A549 (cell line): Measurements from ENCODE around the gene FAM107B. TPM values are rescaled to one million over a fixed set of nuclear protein-coding genes. Genes with fewer than 3 reads are reported as not detected.
A peak's percentile ranks its signal among the peaks of the same experiment; 100 is the strongest.

ENCODE experiments used
- ATAC-seq, 2 experiments: fragments of 200-7000 bp in 1 of 2; fragments of >200 bp in 1 of 2; cut with Nextera tagmentation in 1 of 2; cut with Tn5 transposase in 1 of 2; 3 replicates each; pipeline versions ENCODE4 v1.8.0 to v1.9.1; 2018 to 2020; ENCODE audit warnings: mild to moderate bottlenecking in 1 of 2, moderate library complexity in 1 of 2
- CTCF ChIA-PET: fragments of 300-600 bp; sonication (Branson Sonifier 250); formaldehyde crosslinking; extraction: SDS; loops from one replicate; lab custom pipeline; 2021; ENCODE audit warnings: antibody characterized with exemption, inconsistent platforms; lab: Yijun Ruan, JAX
- POLR2A ChIA-PET: fragments of 350-600 bp; formaldehyde crosslinking; extraction: SDS; loops from one replicate; lab custom pipeline; 2021; ENCODE audit warnings: antibody characterized with exemption, inconsistent platforms; lab: Yijun Ruan, JAX
- DNase-seq, 2 experiments: peaks; one replicate each; pipeline versions ENCODE4 v3.0.0 to v3.0.0-alpha.2; 2011 to 2016; ENCODE audit warnings: low read depth in 1 of 2, low spot score in 1 of 2
- FAIRE-seq: peaks from 2 replicates; lab custom pipeline; 2011; peaks lifted over from hg19 to GRCh38; lab: Jason Lieb, UNC
- H3K27ac ChIP-seq, 2 experiments: fragments of >200 bp; sonication (Bioruptor Twin); formaldehyde crosslinking; 3 replicates each; pipeline ENCODE4 v1.5.1; 2016 to 2017
- H3K4me1 ChIP-seq: fragments of >200 bp; sonication (Bioruptor Twin); formaldehyde crosslinking; 3 replicates; pipeline ENCODE4 v1.6.1; 2016
- H3K4me2 ChIP-seq: fragments of >200 bp; sonication (Bioruptor Twin); formaldehyde crosslinking; 3 replicates; pipeline ENCODE4 v1.6.1; 2016
- H3K4me3 ChIP-seq: fragments of >200 bp; sonication (Bioruptor Twin); formaldehyde crosslinking; 3 replicates; pipeline ENCODE4 v1.5.1; 2016
- H3K9me3 ChIP-seq: fragments of >200 bp; sonication (Bioruptor Twin); formaldehyde crosslinking; 3 replicates; pipeline ENCODE4 v1.6.1; 2016
- CEBPB ChIP-seq, 2 experiments: fragments of >200 bp in 1 of 2; sonication (Bioruptor Twin) in 1 of 2; formaldehyde crosslinking in 1 of 2; IDR thresholded peaks; 2 replicates each; pipeline ENCODE4 v1.6.1; 2012 to 2016
- ELK1 ChIP-seq: fragments of 150-350 bp; IDR thresholded peaks from 2 replicates; pipeline ENCODE4 v1.6.1; 2014; ENCODE audit warnings: low read depth, mild to moderate bottlenecking, low read length
- HOXA7 ChIP-seq: fragments of 250-450 bp; sonication (Bioruptor Pico); IDR thresholded peaks from 2 replicates; pipeline ENCODE4 v1.5.0; 2020; ENCODE audit warnings: mild to moderate bottlenecking, moderate library complexity
- HOXB13 ChIP-seq: fragments of 250-450 bp; sonication (Bioruptor Pico); IDR thresholded peaks from 2 replicates; pipeline ENCODE4 v1.5.0; 2020; ENCODE audit warnings: low read depth, mild to moderate bottlenecking, moderate library complexity
- KDM5A ChIP-seq: fragments of 200-600 bp; sonication (generic); IDR thresholded peaks from 2 replicates; pipeline ENCODE4 v1.6.1; 2016; ENCODE audit warnings: antibody characterized with exemption, mild to moderate bottlenecking
- MAFK ChIP-seq: fragments of 450-650 bp; IDR thresholded peaks from 2 replicates; pipeline ENCODE4 v1.6.1; 2014; ENCODE audit not compliant: partially characterized antibody
- MAX ChIP-seq: IDR thresholded peaks from 2 replicates; pipeline ENCODE4 v1.6.1; 2012
- MYC ChIP-seq: IDR thresholded peaks from 2 replicates; pipeline ENCODE4 v1.6.1; 2012; ENCODE audit warnings: mild to moderate bottlenecking, inconsistent platforms, low read length, improper control_type of control experiment, borderline replicate concordance
- NFE2L2 ChIP-seq: fragments of 150-350 bp; conservative IDR thresholded peaks from 2 replicates; pipeline ENCODE4 v1.6.1; 2014; ENCODE audit warnings: low read length
- NPAS2 ChIP-seq: fragments of 250-450 bp; sonication (Bioruptor Pico); IDR thresholded peaks from 2 replicates; pipeline ENCODE4 v1.8.0; 2022; ENCODE audit warnings: mild to moderate bottlenecking, moderate library complexity, borderline replicate concordance
- PHF8 ChIP-seq: fragments of 200-600 bp; sonication (generic); IDR thresholded peaks from 2 replicates; pipeline ENCODE4 v1.6.1; 2016; ENCODE audit warnings: low read depth, mild to moderate bottlenecking, antibody characterized with exemption, moderate library complexity, borderline replicate concordance
- RARB ChIP-seq: fragments of 250-450 bp; sonication (Bioruptor Pico); IDR thresholded peaks from 2 replicates; pipeline ENCODE4 v1.8.0; 2021; ENCODE audit warnings: mild to moderate bottlenecking, moderate library complexity
- RCOR1 ChIP-seq: fragments of 150-350 bp; IDR thresholded peaks from 2 replicates; pipeline ENCODE4 v1.6.1; 2014; ENCODE audit warnings: antibody characterized with exemption, low read length, low read depth
- REST ChIP-seq: fragments of 200-600 bp; sonication (generic); IDR thresholded peaks from 2 replicates; pipeline ENCODE4 v1.6.1; 2016; ENCODE audit warnings: antibody characterized with exemption, mild to moderate bottlenecking, moderate library complexity
- TP53 ChIP-seq: fragments of 250-450 bp; sonication (Bioruptor Pico); IDR thresholded peaks from 2 replicates; pipeline ENCODE4 v1.5.0; 2021; ENCODE audit warnings: mild to moderate bottlenecking, moderate library complexity
- USF2 ChIP-seq: fragments of 450-650 bp; IDR thresholded peaks from 2 replicates; pipeline ENCODE4 v1.6.1; 2014; ENCODE audit warnings: antibody characterized with exemption
- ZFP36 ChIP-seq: fragments of 450-650 bp; IDR thresholded peaks from 2 replicates; pipeline ENCODE4 v1.6.1; 2014; ENCODE audit warnings: borderline replicate concordance; ENCODE audit not compliant: partially characterized antibody
- WGBS: methylation state at CpG from one replicate; pipeline ENCODE4 v1.1.6; 2017; ENCODE audit errors: missing lambda C conversion rate; 5-methylcytosine and 5-hydroxymethylcytosine counted together
- polyA plus RNA-seq, 4 experiments: library from polyadenylated mRNA; depleted of rRNA in 3 of 4; stranded (reverse); fragments of >200 nt; fragmentation: RNase III in 1 of 4; extraction: RNeasy Plus Mini Kit Qiagen cat#74134 plus additional on column Dnase treatment in 1 of 4; gene quantifications; 2 replicates in 3 of 4; 3 replicates in 1 of 4; pipeline ENCODE4 v1.2.3, GENCODE V29; 2011 to 2017
- TF ChIP-seq, protein P1 (sequence below): fragments of >200 bp; sonication (Bioruptor Twin); formaldehyde crosslinking; IDR thresholded peaks from 2 replicates; pipeline ENCODE4 v1.6.1; 2016
- TF ChIP-seq, protein P2 (sequence below): fragments of 250-450 bp; sonication (Bioruptor Pico); IDR thresholded peaks from 2 replicates; pipeline ENCODE4 v1.5.0; 2021; ENCODE audit warnings: mild to moderate bottlenecking, moderate library complexity, borderline replicate concordance
- TF ChIP-seq, protein P3 (sequence below): fragments of >200 bp; sonication (Bioruptor Twin); formaldehyde crosslinking; IDR thresholded peaks from 3 replicates; pipeline ENCODE4 v1.5.1; 2016

The FAM107B gene
- polyA plus RNA-seq, 2 of the 4 experiments (the other 2 are of a cell fraction), result 99.9 to 173 TPM

- POLR2A ChIA-PET, result no interaction called here
- no peak for ATAC-seq
- CTCF ChIA-PET, result interaction anchor here (1.2 kb wide), 1 partner anchor 26 kb away, joined by 3 read pairs; no protein-coding TSS in a partner anchor
- DNase-seq, result no peak
- Histone ChIP-seq H3K4me1 (peaks cover 76% of the 10 kb centered on the region), H3K9me3 (no peaks in the 10 kb centered on the region), H3K27ac (peak overlapping the region; percentile 4 to 36; a peak in 3 of 6 replicates), H3K4me2 (peak overlapping the region; percentile 46; the same call in 2 of the 3 replicates), H3K4me3 (no peak overlapping the region)
- no peak for TF ChIP-seq RCOR1
- peak; percentile 84 for TF ChIP-seq MAFK
- 89% methylated on average over 4 of the region's 4 CpGs for WGBS
- FAIRE-seq, result no peak
Observed at GRCh38 chr10:14563359-14563940, 211.2 kb downstream of the FAM107B start.

- Histone ChIP-seq H3K27ac (peak overlapping the region in 1 of 2 experiments; percentile 21; a peak in 3 of 6 replicates), H3K9me3 (no peaks in the 10 kb centered on the region), H3K4me2 (peak overlapping the region; percentile 46; the same call in 2 of the 3 replicates), H3K4me1 (peaks cover 81% of the 10 kb centered on the region), H3K4me3 (no peak overlapping the region)
- DNase-seq, result no peak
- FAIRE-seq, result no peak
- ChIA-PET CTCF (interaction anchor here (0.6 to 1.3 kb wide), 3 partner anchors 26 to 260 kb away, joined by 3 to 4 read pairs (median 4); no protein-coding TSS in a partner anchor), POLR2A (no interaction called here)
- no peak for ATAC-seq
- WGBS, result 87% methylated on average over 3 of the region's 3 CpGs
- TF ChIP-seq USF2, result no peak
- no peak for TF ChIP-seq REST
- no peak for TF ChIP-seq HOXA7 (CRISPR knock-in tag)
- no peak for TF ChIP-seq CEBPB (IDR thresholded peaks at IDR 0.05)
- no peak for TF ChIP-seq HOXB13
- no peak for TF ChIP-seq MYC
- TF ChIP-seq NPAS2 (CRISPR knock-in tag), result no peak
- TF ChIP-seq ELK1, result no peak
- no peak for TF ChIP-seq PHF8
- TF ChIP-seq ZFP36, result no peak
- TF ChIP-seq, protein P1, sequence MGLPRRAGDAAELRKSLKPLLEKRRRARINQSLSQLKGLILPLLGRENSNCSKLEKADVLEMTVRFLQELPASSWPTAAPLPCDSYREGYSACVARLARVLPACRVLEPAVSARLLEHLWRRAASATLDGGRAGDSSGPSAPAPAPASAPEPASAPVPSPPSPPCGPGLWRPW, result no peak
- no peak for TF ChIP-seq TP53
- TF ChIP-seq KDM5A, result no peak
- TF ChIP-seq RARB (CRISPR knock-in tag), result no peak
- TF ChIP-seq, protein P2, sequence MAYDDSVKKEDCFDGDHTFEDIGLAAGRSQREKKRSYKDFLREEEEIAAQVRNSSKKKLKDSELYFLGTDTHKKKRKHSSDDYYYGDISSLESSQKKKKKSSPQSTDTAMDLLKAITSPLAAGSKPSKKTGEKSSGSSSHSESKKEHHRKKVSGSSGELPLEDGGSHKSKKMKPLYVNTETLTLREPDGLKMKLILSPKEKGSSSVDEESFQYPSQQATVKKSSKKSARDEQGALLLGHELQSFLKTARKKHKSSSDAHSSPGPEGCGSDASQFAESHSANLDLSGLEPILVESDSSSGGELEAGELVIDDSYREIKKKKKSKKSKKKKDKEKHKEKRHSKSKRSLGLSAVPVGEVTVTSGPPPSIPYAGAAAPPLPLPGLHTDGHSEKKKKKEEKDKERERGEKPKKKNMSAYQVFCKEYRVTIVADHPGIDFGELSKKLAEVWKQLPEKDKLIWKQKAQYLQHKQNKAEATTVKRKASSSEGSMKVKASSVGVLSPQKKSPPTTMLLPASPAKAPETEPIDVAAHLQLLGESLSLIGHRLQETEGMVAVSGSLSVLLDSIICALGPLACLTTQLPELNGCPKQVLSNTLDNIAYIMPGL (CRISPR knock-in tag), result no peak
- no peak for TF ChIP-seq NFE2L2
- TF ChIP-seq MAFK, result no peak
- TF ChIP-seq MAX, result no peak
- TF ChIP-seq, protein P3, sequence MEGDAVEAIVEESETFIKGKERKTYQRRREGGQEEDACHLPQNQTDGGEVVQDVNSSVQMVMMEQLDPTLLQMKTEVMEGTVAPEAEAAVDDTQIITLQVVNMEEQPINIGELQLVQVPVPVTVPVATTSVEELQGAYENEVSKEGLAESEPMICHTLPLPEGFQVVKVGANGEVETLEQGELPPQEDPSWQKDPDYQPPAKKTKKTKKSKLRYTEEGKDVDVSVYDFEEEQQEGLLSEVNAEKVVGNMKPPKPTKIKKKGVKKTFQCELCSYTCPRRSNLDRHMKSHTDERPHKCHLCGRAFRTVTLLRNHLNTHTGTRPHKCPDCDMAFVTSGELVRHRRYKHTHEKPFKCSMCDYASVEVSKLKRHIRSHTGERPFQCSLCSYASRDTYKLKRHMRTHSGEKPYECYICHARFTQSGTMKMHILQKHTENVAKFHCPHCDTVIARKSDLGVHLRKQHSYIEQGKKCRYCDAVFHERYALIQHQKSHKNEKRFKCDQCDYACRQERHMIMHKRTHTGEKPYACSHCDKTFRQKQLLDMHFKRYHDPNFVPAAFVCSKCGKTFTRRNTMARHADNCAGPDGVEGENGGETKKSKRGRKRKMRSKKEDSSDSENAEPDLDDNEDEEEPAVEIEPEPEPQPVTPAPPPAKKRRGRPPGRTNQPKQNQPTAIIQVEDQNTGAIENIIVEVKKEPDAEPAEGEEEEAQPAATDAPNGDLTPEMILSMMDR, result no peak
Observed at GRCh38 chr10:14563076-14563336, 211.7 kb downstream of the FAM107B start.
